OCI-LY3 (cell line): ENCODE results near the gene AGTR1.

Experiments
- EZH2phosphoT487 ChIP-seq: fragments of 200-600 bp; shearing (Covaris generic); IDR thresholded peaks from 2 replicates; pipeline ENCODE4 v1.6.1; 2018; ENCODE audit warnings: antibody characterized with exemption, mixed run types, low read depth
- TF ChIP-seq, protein P1 (sequence below): fragments of 200-600, 300-600 bp; sonication (generic); IDR thresholded peaks from 2 replicates; pipeline ENCODE4 v1.5.1; 2014; ENCODE audit warnings: antibody characterized with exemption, low read length, low read depth

GRCh38 chr3:148709560-148710253 is 12.0 kb downstream of the AGTR1 start:
- TF ChIP-seq EZH2phosphoT487, result no peak
- TF ChIP-seq, protein P1, sequence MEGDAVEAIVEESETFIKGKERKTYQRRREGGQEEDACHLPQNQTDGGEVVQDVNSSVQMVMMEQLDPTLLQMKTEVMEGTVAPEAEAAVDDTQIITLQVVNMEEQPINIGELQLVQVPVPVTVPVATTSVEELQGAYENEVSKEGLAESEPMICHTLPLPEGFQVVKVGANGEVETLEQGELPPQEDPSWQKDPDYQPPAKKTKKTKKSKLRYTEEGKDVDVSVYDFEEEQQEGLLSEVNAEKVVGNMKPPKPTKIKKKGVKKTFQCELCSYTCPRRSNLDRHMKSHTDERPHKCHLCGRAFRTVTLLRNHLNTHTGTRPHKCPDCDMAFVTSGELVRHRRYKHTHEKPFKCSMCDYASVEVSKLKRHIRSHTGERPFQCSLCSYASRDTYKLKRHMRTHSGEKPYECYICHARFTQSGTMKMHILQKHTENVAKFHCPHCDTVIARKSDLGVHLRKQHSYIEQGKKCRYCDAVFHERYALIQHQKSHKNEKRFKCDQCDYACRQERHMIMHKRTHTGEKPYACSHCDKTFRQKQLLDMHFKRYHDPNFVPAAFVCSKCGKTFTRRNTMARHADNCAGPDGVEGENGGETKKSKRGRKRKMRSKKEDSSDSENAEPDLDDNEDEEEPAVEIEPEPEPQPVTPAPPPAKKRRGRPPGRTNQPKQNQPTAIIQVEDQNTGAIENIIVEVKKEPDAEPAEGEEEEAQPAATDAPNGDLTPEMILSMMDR, result no peak
